OCI-LY1 (cell line): ENCODE data around the gene COMP.

Experiments
- H2AFZ ChIP-seq: fragments of 200-600 bp; sonication (generic), shearing (Covaris generic); 2 replicates; pipeline ENCODE4 v1.6.0; 2014; ENCODE audit warnings: antibody characterized with exemption, mild to moderate bottlenecking, low read length
- H3F3A ChIP-seq: fragments of 200-600 bp; sonication (generic), shearing (Covaris generic); 2 replicates; pipeline ENCODE4 v1.6.0; 2014; ENCODE audit warnings: mild to moderate bottlenecking, antibody characterized with exemption, low read length, moderate library complexity; ENCODE audit not compliant: insufficient read depth
- H3K27ac ChIP-seq: fragments of 200-600 bp; sonication (generic); 2 replicates; pipeline ENCODE4 v1.5.1; 2014; ENCODE audit warnings: low read length, mixed run types, mild to moderate bottlenecking, low read depth; ENCODE audit not compliant: poor library complexity, severe bottlenecking
- H3K27me3 ChIP-seq: fragments of 200-600 bp; sonication (generic); 2 replicates; pipeline ENCODE4 v1.6.0; 2014; ENCODE audit warnings: antibody characterized with exemption, mild to moderate bottlenecking, low read length, moderate library complexity; ENCODE audit not compliant: insufficient read depth
- H3K36me3 ChIP-seq: fragments of 200-600 bp; sonication (generic); 2 replicates; pipeline ENCODE4 v1.6.1; 2014; ENCODE audit warnings: mild to moderate bottlenecking, antibody characterized with exemption, low read length, moderate library complexity, mixed read lengths; ENCODE audit not compliant: insufficient read depth
- H3K4me1 ChIP-seq: fragments of 200-600 bp; sonication (generic); 2 replicates; pipeline ENCODE4 v1.5.1; 2014; ENCODE audit warnings: mild to moderate bottlenecking, low read length, moderate library complexity; ENCODE audit not compliant: insufficient read depth, severe bottlenecking
- H3K4me2 ChIP-seq: fragments of 200-600 bp; sonication (generic), shearing (Covaris generic); 2 replicates; pipeline ENCODE4 v1.6.1; 2014; ENCODE audit warnings: low read length
- H3K4me3 ChIP-seq: fragments of 200-600 bp; sonication (generic); 2 replicates; pipeline ENCODE4 v1.5.1; 2014; ENCODE audit warnings: low read length, low read depth, mild to moderate bottlenecking, mixed read lengths; ENCODE audit not compliant: poor library complexity, severe bottlenecking
- H3K79me2 ChIP-seq: fragments of 200-600 bp; shearing (Covaris generic); 2 replicates; pipeline ENCODE4 v1.6.1; 2016; ENCODE audit warnings: mixed run types, low read length, mixed read lengths; ENCODE audit not compliant: insufficient read depth
- H3K9ac ChIP-seq: fragments of 200-600 bp; sonication (generic), shearing (Covaris generic); 2 replicates; pipeline ENCODE4 v1.6.1; 2014; ENCODE audit warnings: mild to moderate bottlenecking, low read length, mixed read lengths
- H3K9me2 ChIP-seq: fragments of 200-600 bp; sonication (generic), shearing (Covaris generic); 2 replicates; pipeline ENCODE4 v1.6.1; 2014; ENCODE audit warnings: low read depth, mild to moderate bottlenecking, low read length, mixed read lengths
- H3K9me3 ChIP-seq: fragments of 200-600 bp; shearing (Covaris generic); 2 replicates; pipeline ENCODE4 v1.6.1; 2014; ENCODE audit warnings: low read length, mixed read lengths
- H4K20me1 ChIP-seq: fragments of 200-600 bp; sonication (generic), shearing (Covaris generic); 2 replicates; pipeline ENCODE4 v1.6.0; 2016; ENCODE audit warnings: mild to moderate bottlenecking, low read length; ENCODE audit not compliant: insufficient read depth
- CTCF ChIP-seq: fragments of 200-600 bp; sonication (generic), shearing (Covaris generic); IDR thresholded peaks from 2 replicates; pipeline ENCODE4 v1.5.1; 2017; ENCODE audit warnings: mild to moderate bottlenecking, antibody characterized with exemption, low read length, moderate library complexity, mixed read lengths
- EZH2 ChIP-seq: fragments of 200-600 bp; sonication (generic), shearing (Covaris generic); IDR thresholded peaks from 2 replicates; pipeline ENCODE4 v1.8.0; 2017; ENCODE audit warnings: borderline replicate concordance, mixed run types, mild to moderate bottlenecking, antibody characterized with exemption, low read length, moderate library complexity, mixed read lengths

COMP gene

GRCh38 chr19:18789883-18790565, 1.1 kb downstream of the COMP start:
- Histone ChIP-seq H2AFZ (no peak overlapping the region), H3K9me3 (no peaks in the 10 kb centered on the region), H3K4me3 (no peak overlapping the region), H4K20me1 (no peaks in the 10 kb centered on the region), H3K4me2 (no peak overlapping the region), H3K27ac (no peak overlapping the region), H3K4me1 (no peaks in the 10 kb centered on the region), H3K9ac (no peak overlapping the region), H3K9me2 (no peaks in the 10 kb centered on the region), H3K36me3 (no peaks in the 10 kb centered on the region), H3K79me2 (no peaks in the 10 kb centered on the region), H3F3A (no peaks in the 10 kb centered on the region), H3K27me3 (peaks cover 7% of the 10 kb centered on the region; the same call in 1 of the 2 replicates)
- TF ChIP-seq CTCF (no peak), EZH2 (no peak)

GRCh38 chr19:18789422-18789869, 1.7 kb downstream of the COMP start:
- H3K9ac ChIP-seq = no peak overlapping the region
- no peaks in the 10 kb centered on the region for H3K79me2 ChIP-seq
- H3K4me2 ChIP-seq = no peak overlapping the region
- H3F3A ChIP-seq = no peaks in the 10 kb centered on the region
- TF ChIP-seq EZH2 = no peak
- TF ChIP-seq CTCF = no peak
- H3K27me3 ChIP-seq = peaks cover 7% of the 10 kb centered on the region; the same call in 1 of the 2 replicates
- H4K20me1 ChIP-seq = no peaks in the 10 kb centered on the region
- no peaks in the 10 kb centered on the region for H3K9me3 ChIP-seq
- H3K36me3 ChIP-seq = no peaks in the 10 kb centered on the region
- H3K4me3 ChIP-seq = no peak overlapping the region
- no peak overlapping the region for H3K27ac ChIP-seq
- no peaks in the 10 kb centered on the region for H3K4me1 ChIP-seq
- H3K9me2 ChIP-seq = no peaks in the 10 kb centered on the region
- H2AFZ ChIP-seq = no peak overlapping the region

DNA sequence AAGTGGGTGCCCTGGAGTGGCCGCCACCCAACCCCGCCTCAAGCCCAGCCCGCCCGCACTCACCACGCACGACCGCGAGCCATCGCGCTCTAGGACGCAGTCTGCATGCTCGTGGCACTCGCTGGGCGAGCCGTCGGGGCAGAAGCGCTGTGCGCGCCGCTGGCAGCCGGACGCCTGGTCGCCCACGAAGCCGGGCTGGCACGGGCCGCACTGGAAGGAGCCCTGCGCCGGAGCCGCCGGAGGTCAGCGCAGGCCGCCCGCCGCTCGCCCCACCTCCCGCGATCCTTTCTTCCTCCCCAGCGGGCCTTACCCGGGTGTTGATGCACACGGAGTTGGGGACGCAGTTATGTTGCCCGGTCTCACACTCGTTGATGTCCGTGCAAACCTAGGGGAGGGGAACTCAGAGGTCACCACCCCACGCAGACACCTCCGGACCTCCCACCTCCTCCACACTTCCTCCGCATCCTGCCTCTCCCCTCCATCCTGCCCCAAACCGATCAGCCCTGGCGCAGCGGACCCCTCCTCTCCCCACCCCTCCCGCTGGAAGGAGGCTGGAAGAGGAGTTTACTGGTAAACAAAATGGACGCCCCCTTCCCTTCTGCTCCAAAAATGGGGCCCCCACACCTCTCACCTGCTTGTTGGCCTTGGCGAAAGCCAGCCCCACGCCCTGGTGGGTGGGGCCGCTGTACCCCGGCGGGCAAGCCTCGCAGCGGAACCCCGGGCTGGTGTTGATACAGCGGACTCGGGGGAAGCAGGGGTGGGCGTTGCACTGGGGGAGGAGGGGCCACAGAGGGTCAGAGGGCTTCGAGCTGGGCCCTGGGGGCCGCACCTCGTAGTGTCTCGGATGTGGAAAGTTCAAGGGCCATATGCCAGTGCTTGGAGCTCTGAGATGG, 2.3 kb downstream of the COMP start:
- H4K20me1 ChIP-seq = no peaks in the 10 kb centered on the region
- H3K9me2 ChIP-seq = no peaks in the 10 kb centered on the region
- H3K9me3 ChIP-seq = no peaks in the 10 kb centered on the region
- H3K27ac ChIP-seq = no peak overlapping the region
- no peak for TF ChIP-seq CTCF
- TF ChIP-seq EZH2 = no peak
- no peaks in the 10 kb centered on the region for H3K79me2 ChIP-seq
- no peak overlapping the region for H3K9ac ChIP-seq
- no peaks in the 10 kb centered on the region for H3K36me3 ChIP-seq
- H3K4me2 ChIP-seq = no peak overlapping the region
- H3F3A ChIP-seq = no peaks in the 10 kb centered on the region
- no peak overlapping the region for H3K4me3 ChIP-seq
- H3K4me1 ChIP-seq = no peaks in the 10 kb centered on the region
- no peak overlapping the region for H2AFZ ChIP-seq
- H3K27me3 ChIP-seq = peaks cover 11% of the 10 kb centered on the region; the same call in 1 of the 2 replicates
